HG03135 (cell line): ENCODE data around the gene EEF1AKMT4.

Source experiments
- ATAC-seq: cut with Tn5 transposase; IDR thresholded peaks from one replicate; pipeline ENCODE4 v1.9.1; 2021; ENCODE audit warnings: mild to moderate bottlenecking, moderate library complexity; ENCODE audit not compliant: unreplicated experiment

EEF1AKMT4 gene

GRCh38 chr3:184249412-184250166 lies at the start of gene EEF1AKMT4:
Gene EEF1AKMT4 (plus strand): TSS chr3:184249672. CDS start chr3:184249695, 23 bp downstream.
- ATAC-seq = peak; percentile 85

- no peak for ATAC-seq
Observed at GRCh38 chr3:184200825-184201224, 48.6 kb upstream of the EEF1AKMT4 start.

GRCh38 chr3:184203526-184203925 lies 45.9 kb upstream of the EEF1AKMT4 start:
- ATAC-seq = no peak

GRCh38 chr3:184209146-184209923 lies 40.1 kb upstream of the EEF1AKMT4 start:
- no peak for ATAC-seq

GRCh38 chr3:184211297-184211696 lies 38.2 kb upstream of the EEF1AKMT4 start:
- no peak for ATAC-seq

- ATAC-seq = no peak
Observed at GRCh38 chr3:184211718-184212117, 37.8 kb upstream of the EEF1AKMT4 start.

GRCh38 chr3:184218814-184219213 lies 30.7 kb upstream of the EEF1AKMT4 start:
- ATAC-seq = no peak

GRCh38 chr3:184222521-184222920 lies 27.0 kb upstream of the EEF1AKMT4 start:
- ATAC-seq = no peak

- ATAC-seq = no peak
Observed at GRCh38 chr3:184223946-184224345, 25.5 kb upstream of the EEF1AKMT4 start.

GRCh38 chr3:184227481-184227935 lies 22.0 kb upstream of the EEF1AKMT4 start:
- peak; percentile 46 for ATAC-seq

GRCh38 chr3:184228376-184229137 lies 20.9 kb upstream of the EEF1AKMT4 start:
- no peak for ATAC-seq

GRCh38 chr3:184229394-184230080 lies 19.9 kb upstream of the EEF1AKMT4 start, which contains the start of gene VWA5B2:
Gene VWA5B2 (plus strand): TSS chr3:184229585. CDS start chr3:184230529, 944 bp downstream.
- ATAC-seq = peak; percentile 78

GRCh38 chr3:184230081-184230602 lies 19.3 kb upstream of the EEF1AKMT4 start:
- ATAC-seq = no peak

GRCh38 chr3:184230603-184231528 lies 18.6 kb upstream of the EEF1AKMT4 start:
- ATAC-seq = no peak

GRCh38 chr3:184231671-184232070 lies 17.8 kb upstream of the EEF1AKMT4 start:
- ATAC-seq = no peak

GRCh38 chr3:184233127-184233843 lies 16.2 kb upstream of the EEF1AKMT4 start:
- ATAC-seq = no peak

GRCh38 chr3:184234224-184234623 lies 15.2 kb upstream of the EEF1AKMT4 start:
- ATAC-seq = no peak

GRCh38 chr3:184234671-184235380 lies 14.6 kb upstream of the EEF1AKMT4 start:
- ATAC-seq = no peak
